ENCODE data around the gene FOXN1. TPM values are rescaled to one million over a fixed set of nuclear protein-coding genes. Genes with fewer than 3 reads are reported as not detected.
"Not testable (repeated sequence)": the region's sequence is repeated elsewhere in the genome, so short reads cannot be mapped to it uniquely, and the experiment has no call there.

Gene FOXN1
- total RNA-seq, 3 donors from 2014 or later (not counting 1 experiment from before 2014, with no cell fraction given) = not detected

- Mint-ChIP-seq H3K4me3 (no peak overlapping the region), H3K9me3 (no peaks in the 10 kb centered on the region), H3K27ac (no peak overlapping the region), H3K36me3 (no peaks in the 10 kb centered on the region), H3K27me3 (ENCODE audit: low read depth in 2 of 2) (peaks cover 4 to 6% of the 10 kb centered on the region in 2 donors), H3K4me1 (no peaks in the 10 kb centered on the region)
- no peak overlapping the region for H3K27ac ChIP-seq (ENCODE audit: low read length)
- TF ChIP-seq CTCF (IDR thresholded peaks at IDR 0.05) = no peak
- WGBS (ENCODE audit: insufficient coverage) = 6% methylated on average over 5 of the region's 5 CpGs
- H3K27me3 ChIP-seq (ENCODE audit: control insufficient read depth, insufficient read depth, low read length) = no peaks in the 10 kb centered on the region
- H3K36me3 ChIP-seq (ENCODE audit: control insufficient read depth, insufficient read depth, low read length) = no peaks in the 10 kb centered on the region
- no peaks in the 10 kb centered on the region for H3K9me3 ChIP-seq (ENCODE audit: control insufficient read depth, insufficient read depth, low read length)
- intact Hi-C loops (cut with micrococcal nuclease) = no loop called here
- ATAC-seq = no peak
- H3K4me1 ChIP-seq (ENCODE audit: control insufficient read depth, insufficient read depth, low read length) = no peaks in the 10 kb centered on the region
- DNase-seq = no peak
- H3K4me3 ChIP-seq (ENCODE audit: low read length) = no peak overlapping the region
Observed at GRCh38 chr17:28519236-28519635, 13.1 kb downstream of the FOXN1 start.

GRCh38 chr17:28520687-28521086 is 14.5 kb downstream of the FOXN1 start:
- Mint-ChIP-seq H3K4me3 (no peak overlapping the region), H3K9me3 (no peaks in the 10 kb centered on the region), H3K36me3 (no peaks in the 10 kb centered on the region), H3K27me3 (ENCODE audit: low read depth in 2 of 2) (peaks cover 4 to 6% of the 10 kb centered on the region in 2 donors), H3K4me1 (no peaks in the 10 kb centered on the region), H3K27ac (no peak overlapping the region)
- 71% methylated on average over 6 of the region's 6 CpGs for WGBS (ENCODE audit: insufficient coverage)
- H3K9me3 ChIP-seq (ENCODE audit: control insufficient read depth, insufficient read depth, low read length) = no peaks in the 10 kb centered on the region
- H3K27ac ChIP-seq (ENCODE audit: low read length) = no peak overlapping the region
- no peak for ATAC-seq
- no peak for DNase-seq
- no peak for TF ChIP-seq CTCF (IDR thresholded peaks at IDR 0.05)
- no peaks in the 10 kb centered on the region for H3K4me1 ChIP-seq (ENCODE audit: control insufficient read depth, insufficient read depth, low read length)
- H3K4me3 ChIP-seq (ENCODE audit: low read length) = no peak overlapping the region
- no peaks in the 10 kb centered on the region for H3K36me3 ChIP-seq (ENCODE audit: control insufficient read depth, insufficient read depth, low read length)
- intact Hi-C loops (cut with micrococcal nuclease) = no loop called here
- H3K27me3 ChIP-seq (ENCODE audit: control insufficient read depth, insufficient read depth, low read length) = no peaks in the 10 kb centered on the region

- Histone ChIP-seq H3K27me3 (ENCODE audit: control insufficient read depth, insufficient read depth, low read length) (no peaks in the 10 kb centered on the region), H3K4me3 (ENCODE audit: low read length) (no peak overlapping the region), H3K4me1 (ENCODE audit: control insufficient read depth, insufficient read depth, low read length) (no peaks in the 10 kb centered on the region), H3K27ac (ENCODE audit: low read length) (no peak overlapping the region), H3K9me3 (ENCODE audit: control insufficient read depth, insufficient read depth, low read length) (no peaks in the 10 kb centered on the region), H3K36me3 (ENCODE audit: control insufficient read depth, insufficient read depth, low read length) (no peaks in the 10 kb centered on the region)
- Mint-ChIP-seq H3K36me3 (no peaks in the 10 kb centered on the region), H3K9me3 (no peaks in the 10 kb centered on the region), H3K4me1 (no peaks in the 10 kb centered on the region), H3K27ac (no peak overlapping the region), H3K4me3 (no peak overlapping the region), H3K27me3 (ENCODE audit: low read depth in 2 of 2) (peaks cover 4 to 6% of the 10 kb centered on the region in 2 donors)
- no peak for TF ChIP-seq CTCF (IDR thresholded peaks at IDR 0.05)
- 91% methylated on average over 20 of the region's 21 CpGs for WGBS (ENCODE audit: insufficient coverage)
- intact Hi-C loops (cut with micrococcal nuclease) = no loop called here
- ATAC-seq (no peak), DNase-seq (no peak)
Observed at GRCh38 chr17:28521311-28522085, 15.3 kb downstream of the FOXN1 start.

- H3K4me3 Mint-ChIP-seq; H3K9me3 ChIP-seq (ENCODE audit: control insufficient read depth, insufficient read depth, low read length); intact Hi-C loops (cut with micrococcal nuclease); DNase-seq; H3K4me1 Mint-ChIP-seq; H3K36me3 ChIP-seq (ENCODE audit: control insufficient read depth, insufficient read depth, low read length); H3K36me3 Mint-ChIP-seq; H3K27ac Mint-ChIP-seq; H3K9me3 Mint-ChIP-seq; ATAC-seq; H3K27me3 ChIP-seq (ENCODE audit: control insufficient read depth, insufficient read depth, low read length); H3K4me1 ChIP-seq (ENCODE audit: control insufficient read depth, insufficient read depth, low read length); H3K27ac ChIP-seq (ENCODE audit: low read length); H3K27me3 Mint-ChIP-seq (ENCODE audit: low read depth in 2 of 2); H3K4me3 ChIP-seq (ENCODE audit: low read length): not testable (repeated sequence)
- 69% methylated on average over 1 of the region's 4 CpGs for WGBS (ENCODE audit: insufficient coverage)
Observed at GRCh38 chr17:28522281-28522680, 16.1 kb downstream of the FOXN1 start.
